Erythroblast (primary cell): ENCODE results near the gene TMSB15C.
"Not testable (repeated sequence)": the region's sequence is repeated elsewhere in the genome, so short reads cannot be mapped to it uniquely, and the experiment has no call there.

Experiments
- GATA1 ChIP-seq: IDR thresholded peaks from 2 replicates; pipeline ENCODE4 v1.6.1; 2011; ENCODE audit warnings: low read depth, mild to moderate bottlenecking, control low read depth, low read length, moderate library complexity
- POLR2A ChIP-seq: IDR thresholded peaks from 2 replicates; pipeline ENCODE4 v1.6.1; 2011; ENCODE audit warnings: mild to moderate bottlenecking, low read length

DNA sequence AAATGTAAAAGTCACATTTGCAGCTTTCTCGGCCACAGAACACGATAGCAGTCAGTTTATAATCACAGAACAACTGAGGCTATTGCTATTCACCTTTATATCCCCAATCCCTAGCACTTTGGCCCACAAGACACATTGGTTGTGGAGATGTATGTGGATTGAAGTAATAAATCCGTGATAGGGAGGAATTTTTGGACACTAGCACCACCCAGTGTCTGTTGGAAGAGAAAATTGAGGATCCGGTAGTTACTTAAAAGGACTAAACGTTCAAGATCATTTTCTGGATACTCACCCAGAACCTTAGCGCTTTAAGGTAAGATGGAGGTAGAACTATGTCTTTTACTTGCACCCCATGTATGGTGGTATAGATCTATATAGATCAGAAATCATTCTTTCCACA, 1.8 kb upstream of the TMSB15C start:
- TF ChIP-seq POLR2A, GATA1: not testable (repeated sequence)
